Inflammatory macrophage (primary cell): ENCODE data around the gene TRIM39.

Source experiments
- DNase-seq, 2 donors: peaks; one replicate each; pipeline ENCODE4 v3.0.0-alpha.2; 2020 to 2022

TRIM39 gene

DNA sequence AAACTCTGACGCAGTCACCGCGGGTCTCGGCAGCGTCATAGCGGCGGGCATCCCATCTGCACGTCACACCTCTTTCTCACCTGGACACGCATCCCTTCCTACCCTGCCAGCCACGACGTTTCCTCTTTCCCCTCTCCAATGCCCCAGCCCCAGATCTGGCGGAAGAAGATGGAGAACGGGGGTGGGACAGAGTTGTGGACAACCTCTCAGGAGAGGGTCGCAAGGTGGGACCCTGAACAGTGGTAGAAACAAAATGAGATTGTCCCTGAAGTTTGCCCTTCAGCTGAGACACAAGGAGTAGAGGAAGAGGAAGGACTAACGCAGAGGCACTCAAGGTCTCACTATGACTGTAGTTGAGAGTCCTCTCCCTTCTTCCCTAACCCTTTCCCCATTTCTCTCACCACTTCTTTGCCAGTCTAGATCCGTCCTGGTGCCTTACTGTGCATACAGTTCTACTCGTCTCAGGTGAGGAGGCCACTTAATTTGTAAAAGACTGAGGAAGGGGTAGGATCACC lies 562 bp downstream of the TRIM39 start:
- DNase-seq: peak; percentile 8 to 11

DNA sequence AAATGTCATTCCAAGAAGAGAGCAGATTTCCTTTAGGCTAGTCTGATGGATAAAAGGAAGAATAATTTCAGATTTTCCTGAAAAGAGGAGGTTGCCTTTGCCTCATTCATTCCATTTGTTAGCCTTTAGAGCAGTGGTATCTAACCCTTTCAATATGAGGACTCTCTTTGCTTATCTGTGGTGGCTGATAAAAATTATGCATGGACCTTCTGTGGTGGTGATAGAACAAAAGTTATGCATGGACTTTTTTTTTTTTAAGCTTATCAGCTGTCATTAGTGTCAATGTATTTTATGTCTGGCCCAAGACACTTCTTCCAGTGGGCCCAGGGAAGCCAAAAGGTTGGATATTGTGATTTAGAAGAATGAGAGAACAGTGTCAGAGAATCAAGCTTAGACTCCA lies 1.7 kb downstream of the TRIM39 start:
- DNase-seq: no peak

DNA sequence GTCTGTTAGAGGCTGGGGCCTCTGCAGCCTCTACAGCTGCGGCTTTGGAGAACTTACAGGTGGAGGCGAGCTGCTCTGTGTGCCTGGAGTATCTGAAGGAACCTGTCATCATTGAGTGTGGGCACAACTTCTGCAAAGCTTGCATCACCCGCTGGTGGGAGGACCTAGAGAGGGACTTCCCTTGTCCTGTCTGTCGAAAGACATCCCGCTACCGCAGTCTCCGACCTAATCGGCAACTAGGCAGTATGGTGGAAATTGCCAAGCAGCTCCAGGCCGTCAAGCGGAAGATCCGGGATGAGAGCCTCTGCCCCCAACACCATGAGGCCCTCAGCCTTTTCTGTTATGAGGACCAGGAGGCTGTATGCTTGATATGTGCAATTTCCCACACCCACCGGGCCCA lies 2.6 kb downstream of the TRIM39 start:
- peak; percentile 91 to 94 for DNase-seq

DNA sequence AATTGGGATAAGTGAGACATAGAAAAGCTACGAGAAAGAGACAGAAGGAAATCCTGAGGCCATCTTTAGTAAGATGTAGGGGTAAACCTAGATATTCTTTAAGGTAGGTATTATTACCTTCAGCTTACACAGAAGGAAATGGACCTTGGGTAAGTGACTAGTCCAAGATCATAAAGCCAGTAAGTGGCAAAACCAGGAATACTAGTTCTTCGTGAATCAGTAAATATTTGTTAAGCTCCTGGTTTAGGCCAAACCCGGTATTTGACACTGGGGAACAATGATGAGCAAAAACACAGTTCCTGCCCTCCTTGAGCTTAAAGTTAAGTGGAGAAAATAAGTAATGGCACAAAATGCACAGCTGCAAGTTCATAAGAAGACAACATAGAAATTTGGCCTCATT lies 5.3 kb downstream of the TRIM39 start:
- DNase-seq: no peak

DNA sequence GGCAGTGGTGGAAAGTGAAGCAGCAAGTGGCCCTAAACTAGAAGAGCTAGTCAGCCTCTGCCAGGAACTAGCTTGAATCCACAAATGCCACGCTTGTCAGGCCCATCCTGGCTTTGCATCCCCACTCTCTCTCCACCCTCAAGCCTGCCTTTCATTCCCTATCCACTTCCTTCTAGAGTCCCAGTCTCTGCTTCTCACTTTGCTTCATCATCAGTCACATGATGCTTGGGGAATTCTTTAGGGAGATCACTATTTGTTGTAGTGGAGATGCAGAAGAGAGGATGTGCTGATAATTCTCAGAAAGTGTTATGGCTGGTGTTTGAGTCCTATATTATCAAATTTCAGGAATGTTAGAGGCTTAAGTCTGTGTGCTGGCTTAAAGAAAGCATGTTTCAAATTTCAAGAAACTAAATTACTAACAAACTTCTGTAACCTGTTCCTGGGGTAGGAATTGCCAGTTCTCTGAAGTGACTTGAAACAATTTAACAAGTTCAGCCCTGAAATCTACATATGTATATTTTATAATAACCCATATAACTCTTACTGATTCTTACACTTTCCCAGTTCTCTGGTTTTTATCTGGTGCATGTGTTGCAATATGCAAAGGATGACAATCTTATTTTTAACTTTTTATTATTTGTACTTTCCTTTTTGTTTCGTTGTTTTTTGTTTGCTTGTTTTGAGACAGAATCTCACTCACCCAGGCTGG lies 7.5 kb downstream of the TRIM39 start:
- DNase-seq: peak in 1 of 2 donors; percentile 18

DNA sequence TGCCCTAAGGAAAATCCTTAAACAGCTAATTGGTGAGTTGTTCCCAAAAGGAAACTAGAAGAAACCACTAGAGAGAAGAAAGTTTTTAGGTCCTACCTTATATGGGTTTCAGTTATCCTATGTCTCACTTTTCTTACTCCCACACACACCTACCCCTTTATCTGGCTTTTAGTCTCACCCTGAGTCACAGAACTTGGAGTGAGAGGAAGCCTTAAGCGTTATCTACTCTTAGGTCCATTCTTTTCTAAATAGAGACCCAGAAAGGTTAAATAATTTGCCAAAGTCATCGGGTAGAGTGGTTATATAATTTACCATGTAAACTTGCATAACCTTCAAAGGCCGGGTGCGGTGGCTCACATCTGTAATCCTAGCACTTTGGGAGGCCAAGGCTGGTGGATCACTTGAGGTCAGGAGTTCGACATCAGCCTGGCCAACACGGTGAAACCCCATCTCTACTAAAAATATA lies 13.9 kb downstream of the TRIM39 start:
- DNase-seq: no peak

DNA sequence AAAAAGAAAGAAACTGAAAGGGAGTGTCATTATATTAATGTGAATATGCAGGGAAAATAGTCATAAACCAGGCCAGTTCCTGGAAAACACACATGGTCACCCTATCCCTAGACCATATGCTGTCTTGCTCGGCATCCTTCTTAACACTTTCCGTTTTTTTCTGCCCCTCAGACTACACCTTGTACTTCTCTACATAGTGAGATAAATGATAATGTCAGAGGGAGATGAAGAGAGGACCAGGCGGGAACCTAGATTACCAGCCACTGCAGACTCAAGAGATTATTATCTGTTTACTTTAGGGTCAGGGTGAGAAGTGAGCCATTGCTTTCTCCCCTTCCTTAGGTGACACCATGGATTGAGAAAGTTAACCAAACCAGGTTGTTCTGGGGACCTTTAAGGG lies 14.5 kb downstream of the TRIM39 start:
- no peak for DNase-seq

DNA sequence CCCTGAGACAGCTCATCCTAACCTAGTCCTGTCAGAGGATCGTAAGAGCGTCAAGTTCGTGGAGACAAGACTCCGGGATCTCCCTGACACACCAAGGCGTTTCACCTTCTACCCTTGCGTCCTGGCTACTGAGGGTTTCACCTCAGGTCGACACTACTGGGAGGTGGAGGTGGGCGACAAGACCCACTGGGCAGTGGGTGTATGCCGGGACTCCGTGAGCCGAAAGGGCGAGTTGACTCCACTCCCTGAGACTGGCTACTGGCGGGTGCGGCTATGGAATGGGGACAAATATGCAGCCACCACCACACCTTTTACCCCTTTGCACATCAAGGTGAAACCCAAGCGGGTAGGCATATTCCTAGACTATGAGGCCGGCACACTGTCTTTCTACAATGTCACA lies 15.0 kb downstream of the TRIM39 start:
- no peak for DNase-seq

DNA sequence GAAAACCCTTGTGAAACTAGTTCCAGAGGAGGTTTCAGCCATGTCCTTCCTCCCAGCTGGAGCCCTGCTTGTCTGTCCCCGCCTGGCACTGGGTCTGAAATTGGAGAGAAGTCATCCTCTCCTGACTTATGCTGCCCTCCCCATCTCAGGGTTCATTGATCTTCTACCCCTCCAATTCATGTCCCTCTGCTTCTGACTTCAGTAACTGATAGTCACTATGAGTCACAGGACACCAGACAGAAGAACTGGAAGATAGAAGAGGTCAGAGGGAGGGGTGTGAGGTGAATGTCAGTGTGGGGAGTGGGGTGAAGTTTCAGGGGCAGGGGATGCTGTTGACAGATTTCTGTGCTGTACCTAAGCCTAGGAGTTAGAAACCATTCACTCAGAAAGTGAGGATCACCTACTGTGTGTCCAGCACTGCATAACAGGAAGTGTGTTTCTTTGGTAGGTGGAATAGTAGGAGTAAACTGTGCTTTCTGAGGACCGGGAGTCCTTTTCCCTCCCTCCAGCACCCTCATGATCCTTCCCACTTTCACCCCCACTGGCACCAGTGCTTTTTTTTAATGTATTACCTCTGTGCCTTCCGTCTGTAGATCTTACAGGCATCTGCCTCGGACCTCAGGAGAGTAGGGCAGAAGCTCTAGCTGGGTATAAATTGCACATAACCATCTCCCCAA lies 17.6 kb downstream of the TRIM39 start:
- no peak for DNase-seq

DNA sequence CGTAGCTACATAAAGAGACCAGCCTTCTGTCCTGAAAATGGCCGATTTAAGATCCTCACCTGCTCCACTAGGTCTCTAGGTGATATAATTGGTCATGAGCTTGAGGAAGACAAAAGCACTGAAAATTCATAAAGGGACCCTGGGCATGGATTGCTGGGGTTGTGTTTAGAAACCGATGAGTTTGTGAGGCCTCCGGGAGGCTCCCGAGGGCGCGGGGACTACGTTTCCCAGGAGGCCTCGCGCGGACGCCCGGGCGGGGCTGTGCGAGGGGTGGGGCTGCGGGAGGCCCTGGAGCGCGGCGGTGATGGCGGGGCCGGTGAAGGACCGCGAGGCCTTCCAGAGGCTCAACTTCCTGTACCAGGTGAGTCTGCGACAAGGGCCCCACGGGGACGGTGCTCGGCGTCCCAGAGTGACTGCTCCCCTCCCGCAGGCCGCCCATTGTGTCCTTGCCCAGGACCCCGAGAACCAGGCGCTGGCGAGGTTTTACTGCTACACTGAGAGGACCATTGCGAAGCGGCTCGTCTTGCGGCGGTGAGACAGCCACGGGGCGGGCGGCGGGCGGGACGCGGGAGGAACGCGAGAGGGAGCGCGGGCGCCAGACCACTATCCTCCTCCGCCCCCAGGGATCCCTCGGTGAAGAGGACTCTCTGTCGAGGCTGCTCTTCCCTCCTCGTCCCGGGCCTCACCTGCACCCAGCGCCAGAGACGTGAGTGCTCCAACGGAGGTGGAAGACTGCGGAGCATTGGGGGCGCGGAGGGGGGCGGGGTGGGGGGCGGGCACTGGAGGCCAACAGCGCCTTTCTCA lies 18.3 kb downstream of the TRIM39 start, which contains the start of gene RPP21:
Gene RPP21 (plus strand): TSS at position 289 of the 804 bp plus-strand sequence. CDS start 16 bp downstream, at position 305.
- peak; percentile 63 to 74 for DNase-seq

DNA sequence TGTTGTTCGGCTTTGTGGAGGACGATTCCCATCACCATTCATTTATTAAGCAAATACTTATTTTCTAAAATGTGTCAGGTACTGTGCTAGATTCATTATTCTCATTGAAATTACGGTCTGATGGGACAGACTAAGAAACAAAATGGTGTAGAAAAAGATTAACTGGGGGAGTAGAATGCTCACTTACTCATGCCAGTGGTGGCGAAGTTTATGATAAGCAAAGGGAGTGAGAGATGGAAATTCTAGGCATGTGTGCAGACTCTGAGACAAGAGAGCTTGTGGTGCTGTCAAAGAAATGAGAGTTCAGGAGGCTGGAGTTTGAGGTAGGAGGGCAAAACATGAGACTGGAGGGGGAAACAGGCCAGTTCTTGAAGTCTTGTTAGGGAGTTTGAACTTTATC lies 19.1 kb downstream of the TRIM39 start:
- no peak for DNase-seq

DNA sequence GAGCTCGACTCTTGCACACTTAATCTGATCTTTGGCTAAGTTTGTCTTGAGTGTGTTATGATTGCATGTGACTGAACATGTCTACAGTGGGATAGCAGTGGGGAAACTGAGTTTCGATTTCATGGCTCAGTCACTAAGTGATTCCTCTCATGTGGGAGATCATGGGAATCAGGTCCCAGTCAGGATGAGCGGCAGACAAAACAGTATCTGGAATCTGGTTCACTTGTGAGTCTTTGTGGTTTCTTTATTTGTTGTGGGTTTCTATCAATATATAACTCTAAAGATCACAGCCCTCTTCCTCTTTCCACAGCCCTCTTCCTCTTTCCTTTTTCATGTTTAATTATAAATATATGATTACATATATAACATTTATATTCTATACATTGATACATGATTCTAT lies 22.2 kb downstream of the TRIM39 start:
- no peak for DNase-seq

DNA sequence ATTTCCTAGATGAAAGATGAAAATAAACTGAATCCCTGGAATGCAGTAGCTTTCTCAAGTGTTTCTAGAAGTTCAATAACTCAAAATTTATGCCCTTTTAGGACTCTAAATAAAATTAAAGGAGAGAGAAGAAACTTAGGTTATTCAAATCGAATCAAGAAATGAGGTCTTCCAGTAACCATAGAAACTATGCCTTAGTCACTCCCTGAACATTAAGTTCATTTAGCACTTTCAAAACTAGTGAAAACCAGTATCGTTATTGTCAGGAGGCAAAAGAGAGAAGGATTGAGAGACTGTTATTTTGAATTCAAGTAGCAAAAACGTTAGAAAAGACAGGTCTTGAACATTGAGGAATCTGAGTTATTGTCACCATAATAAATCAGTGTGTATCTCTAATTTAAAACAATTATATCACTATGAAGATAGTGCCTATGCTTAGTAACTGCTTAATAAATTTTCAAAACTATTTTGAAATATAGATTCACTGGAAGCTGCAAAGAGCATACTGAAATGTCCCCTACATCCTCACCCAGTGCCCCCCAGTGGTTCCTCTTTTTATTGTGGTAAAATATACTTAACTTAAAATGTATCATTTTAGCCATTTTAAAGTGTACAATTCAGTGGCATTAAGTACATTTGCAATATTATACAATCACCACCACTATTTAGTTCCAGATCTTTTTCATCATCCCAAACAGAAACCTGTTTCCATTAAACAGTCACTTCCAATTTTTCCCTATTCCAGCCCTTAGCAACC lies 22.9 kb downstream of the TRIM39 start:
- DNase-seq: no peak

DNA sequence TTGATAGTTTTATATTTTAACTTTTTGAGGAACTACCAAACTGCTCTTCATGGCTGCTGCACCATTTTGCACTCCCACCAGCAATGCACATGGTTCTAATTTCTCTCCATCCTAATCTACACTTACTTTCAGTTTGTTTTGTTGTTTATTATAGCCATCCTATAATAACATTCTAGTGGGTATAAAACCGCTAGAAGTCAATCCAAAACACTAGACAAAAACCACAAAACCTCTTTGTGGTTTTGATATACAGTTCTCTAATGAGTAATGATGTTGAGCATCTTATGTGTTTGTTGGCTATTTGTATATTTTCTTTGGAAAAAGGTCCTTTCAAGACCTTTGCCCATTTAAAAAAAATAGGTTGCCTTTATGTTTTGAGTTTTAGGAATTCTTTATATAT lies 23.8 kb downstream of the TRIM39 start:
- no peak for DNase-seq

DNA sequence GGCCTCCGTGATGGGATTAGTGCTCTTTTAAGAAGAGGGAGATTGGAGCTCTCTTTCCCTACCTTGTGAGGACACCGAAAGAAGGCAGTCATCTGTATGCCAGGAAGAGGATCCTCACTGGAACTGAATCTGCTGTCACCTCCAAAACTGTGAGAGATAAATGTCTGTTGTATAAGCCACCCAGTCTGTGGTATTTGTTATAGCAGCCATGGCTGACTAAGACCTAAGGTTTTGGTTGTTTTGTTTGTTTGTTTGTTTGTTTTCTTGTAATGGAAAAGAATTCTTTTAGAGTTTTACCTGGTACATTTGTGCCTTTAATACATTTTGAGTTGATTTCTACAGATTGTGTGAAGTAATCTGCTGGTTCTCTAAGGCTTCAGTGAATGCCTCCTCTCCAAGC lies 25.8 kb downstream of the TRIM39 start:
- no peak for DNase-seq

DNA sequence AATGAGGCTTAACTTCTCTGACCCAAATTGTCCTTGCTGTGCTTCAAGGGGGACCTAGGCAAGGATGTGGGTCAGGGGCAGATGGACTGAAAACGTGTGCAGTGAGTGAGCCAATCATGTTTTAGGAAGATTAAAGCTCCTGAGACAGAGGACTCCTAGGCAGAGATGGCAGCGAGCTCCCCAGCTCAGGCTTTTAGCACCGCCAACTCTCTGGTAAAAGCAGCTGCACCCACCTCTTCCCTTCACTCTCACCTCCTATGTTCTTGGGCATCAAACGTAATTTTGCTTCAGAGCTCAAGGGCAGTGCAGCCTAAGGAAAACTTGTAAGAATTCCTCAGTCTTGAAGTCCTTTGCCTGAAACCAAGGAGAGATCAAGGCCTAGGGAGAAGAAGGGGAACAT lies 28.6 kb downstream of the TRIM39 start:
- no peak for DNase-seq

DNA sequence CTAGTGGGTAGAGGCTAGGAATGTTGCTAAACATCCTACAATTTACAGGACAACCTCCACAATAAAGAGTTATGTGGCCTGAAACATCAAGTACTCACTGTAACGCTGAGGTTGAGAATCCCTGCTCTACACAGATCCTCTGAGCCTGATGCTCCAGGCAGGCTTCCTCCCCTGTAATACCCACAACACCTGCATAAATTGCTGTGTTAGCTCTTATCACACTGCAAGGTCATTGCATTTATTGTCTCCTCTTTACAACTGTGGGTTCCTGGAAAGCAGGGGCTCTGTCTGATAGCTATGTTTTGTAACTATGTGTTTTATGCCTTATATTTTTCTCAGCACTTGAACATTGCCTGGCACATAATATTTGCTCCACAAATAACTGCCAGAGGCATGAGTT lies 29.8 kb downstream of the TRIM39 start:
- no peak for DNase-seq

DNA sequence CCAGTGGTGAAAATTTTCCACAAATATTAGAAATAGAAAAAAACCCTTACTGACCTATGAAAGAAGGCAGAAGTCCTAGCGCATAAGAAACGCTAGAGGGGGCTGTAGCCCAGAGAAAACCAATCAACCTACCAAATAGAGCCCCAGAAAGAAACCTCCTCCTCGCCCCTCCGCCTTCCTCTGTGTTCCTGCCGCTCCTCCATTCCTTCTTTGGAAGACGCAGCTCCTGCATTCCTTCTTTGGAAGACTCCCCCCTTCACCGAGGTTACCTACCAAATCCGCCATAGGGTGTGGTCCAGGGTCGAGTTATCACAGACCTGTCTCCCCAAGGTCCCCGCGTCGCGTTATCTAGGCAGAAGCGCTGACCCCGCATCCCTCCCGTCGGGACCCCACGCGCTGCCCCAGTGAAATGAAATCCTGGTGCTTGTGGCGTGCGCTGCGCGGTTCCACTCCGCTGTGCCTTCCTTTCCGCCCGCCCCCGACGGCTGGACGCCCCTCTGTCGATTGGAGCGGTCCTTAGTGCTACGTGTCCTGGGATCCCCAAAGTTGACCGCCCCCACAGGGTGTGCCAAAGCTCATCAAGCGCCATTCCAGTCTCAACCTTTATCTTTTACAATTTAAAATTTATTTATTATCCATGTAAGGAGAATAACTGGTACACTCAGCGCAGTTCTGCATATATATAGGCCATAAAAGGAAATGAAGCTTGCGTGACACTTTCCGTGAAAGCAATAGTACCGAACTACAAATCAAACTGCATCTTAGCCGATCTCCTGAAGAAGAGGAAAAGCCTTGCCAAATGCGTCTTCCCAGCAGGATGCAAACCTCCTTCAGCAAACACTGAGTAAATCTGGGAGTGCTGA lies 31.2 kb downstream of the TRIM39 start:
- DNase-seq: peak; percentile 59 to 67

DNA sequence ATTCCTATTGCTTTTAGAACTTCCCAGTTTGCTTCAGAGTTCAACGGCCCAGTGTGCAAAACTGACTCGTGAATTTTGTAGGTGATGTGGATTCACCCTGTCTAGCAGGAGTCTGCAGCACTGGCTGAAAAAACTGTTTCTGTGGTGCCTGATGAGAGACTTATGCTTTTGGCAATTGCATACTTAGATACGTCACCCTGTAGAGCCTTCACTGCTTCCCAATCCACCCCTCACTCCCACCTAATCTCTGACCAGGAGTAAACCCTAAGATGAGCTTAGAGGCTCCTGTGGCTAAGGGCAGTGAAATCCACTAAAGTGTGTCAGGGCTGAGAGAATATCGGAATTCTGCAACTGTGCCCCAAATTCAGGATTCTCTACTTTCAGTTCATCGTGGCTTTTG lies 32.5 kb downstream of the TRIM39 start:
- DNase-seq: no peak

DNA sequence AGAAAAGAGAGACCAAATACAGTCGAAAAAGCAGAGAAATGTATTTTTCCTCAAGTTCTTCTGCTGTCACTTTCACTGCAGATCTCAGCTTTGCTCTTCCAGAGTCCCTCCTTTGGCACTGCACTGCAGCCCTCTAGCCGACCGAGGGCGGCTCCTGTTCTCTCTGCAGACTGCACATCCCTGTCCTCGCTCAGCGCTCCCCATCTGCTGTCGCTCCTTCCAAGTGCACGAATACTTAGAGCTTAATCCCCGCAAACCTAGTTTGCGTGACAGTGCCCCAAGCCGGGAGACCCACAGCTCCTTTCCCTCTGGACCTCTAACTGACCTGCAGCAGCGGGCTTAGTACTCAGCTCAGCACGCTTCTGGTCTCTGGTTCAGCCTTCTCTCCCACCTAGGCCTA lies 33.4 kb downstream of the TRIM39 start:
- DNase-seq: no peak

DNA sequence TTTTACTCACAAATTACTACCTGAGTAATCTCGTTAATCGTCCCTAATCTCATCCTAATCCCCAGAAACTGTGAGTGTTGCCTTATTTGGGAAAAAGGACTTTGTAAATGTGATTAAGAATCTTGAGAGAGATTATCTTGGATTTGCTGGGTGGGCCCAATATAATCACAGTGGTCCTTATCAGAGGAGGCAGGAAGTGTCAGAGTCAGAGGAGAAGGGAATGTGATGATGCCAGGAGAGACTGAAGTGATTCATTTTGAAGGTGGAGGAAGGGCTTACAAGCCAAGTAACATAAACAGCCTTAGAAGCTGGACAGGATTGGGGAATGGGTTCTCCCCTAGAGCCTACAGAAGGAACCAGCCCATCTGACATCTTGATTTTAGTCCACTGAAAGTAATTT lies 34.9 kb downstream of the TRIM39 start:
- no peak for DNase-seq

DNA sequence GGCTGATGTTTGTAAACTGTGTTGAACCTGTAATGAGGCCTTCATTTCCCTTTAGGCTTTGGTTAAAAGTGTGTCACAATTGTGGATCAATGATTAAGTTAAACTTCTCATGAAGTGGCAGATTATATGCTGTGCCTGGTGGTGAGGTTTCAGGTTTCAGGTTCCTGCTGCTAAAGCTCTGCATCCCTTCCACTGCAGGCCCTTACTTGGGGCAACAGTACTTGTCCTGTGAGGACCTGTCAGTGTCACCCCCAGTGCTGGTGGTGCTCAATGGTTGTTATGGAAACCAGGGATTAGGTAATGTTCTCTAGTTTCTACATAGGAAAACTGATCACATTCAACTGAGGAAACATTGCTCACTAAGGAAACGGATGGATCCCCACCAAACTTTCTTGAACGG lies 36.7 kb downstream of the TRIM39 start:
- no peak for DNase-seq
